ENCODE data around the gene PGAP1. TPM values are rescaled to one million over a fixed set of nuclear protein-coding genes. Genes with fewer than 3 reads are reported as not detected.

Gene PGAP1
- total RNA-seq, 1 experiment from 2014 or later, result 15.7 TPM

DNA sequence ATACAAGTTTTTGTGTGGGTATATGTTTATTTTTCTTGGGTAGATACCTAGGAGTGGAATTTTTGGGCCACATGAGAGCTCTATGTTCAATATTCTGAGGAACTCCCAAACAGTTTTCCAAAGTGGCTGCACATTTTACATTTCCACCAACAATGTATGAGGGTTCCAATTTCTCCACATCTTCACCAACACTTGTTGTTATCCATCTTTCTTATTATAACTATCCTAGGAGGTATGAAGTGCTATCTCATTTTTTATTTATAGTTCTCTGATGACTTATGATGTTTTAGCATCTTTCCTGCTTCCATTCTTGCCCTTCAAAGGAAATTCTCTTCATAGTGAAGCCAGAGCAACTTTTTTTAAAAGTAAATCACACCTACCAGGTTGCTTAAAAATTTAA, 8.7 kb downstream of the PGAP1 start:
- TF ChIP-seq, protein P1, sequence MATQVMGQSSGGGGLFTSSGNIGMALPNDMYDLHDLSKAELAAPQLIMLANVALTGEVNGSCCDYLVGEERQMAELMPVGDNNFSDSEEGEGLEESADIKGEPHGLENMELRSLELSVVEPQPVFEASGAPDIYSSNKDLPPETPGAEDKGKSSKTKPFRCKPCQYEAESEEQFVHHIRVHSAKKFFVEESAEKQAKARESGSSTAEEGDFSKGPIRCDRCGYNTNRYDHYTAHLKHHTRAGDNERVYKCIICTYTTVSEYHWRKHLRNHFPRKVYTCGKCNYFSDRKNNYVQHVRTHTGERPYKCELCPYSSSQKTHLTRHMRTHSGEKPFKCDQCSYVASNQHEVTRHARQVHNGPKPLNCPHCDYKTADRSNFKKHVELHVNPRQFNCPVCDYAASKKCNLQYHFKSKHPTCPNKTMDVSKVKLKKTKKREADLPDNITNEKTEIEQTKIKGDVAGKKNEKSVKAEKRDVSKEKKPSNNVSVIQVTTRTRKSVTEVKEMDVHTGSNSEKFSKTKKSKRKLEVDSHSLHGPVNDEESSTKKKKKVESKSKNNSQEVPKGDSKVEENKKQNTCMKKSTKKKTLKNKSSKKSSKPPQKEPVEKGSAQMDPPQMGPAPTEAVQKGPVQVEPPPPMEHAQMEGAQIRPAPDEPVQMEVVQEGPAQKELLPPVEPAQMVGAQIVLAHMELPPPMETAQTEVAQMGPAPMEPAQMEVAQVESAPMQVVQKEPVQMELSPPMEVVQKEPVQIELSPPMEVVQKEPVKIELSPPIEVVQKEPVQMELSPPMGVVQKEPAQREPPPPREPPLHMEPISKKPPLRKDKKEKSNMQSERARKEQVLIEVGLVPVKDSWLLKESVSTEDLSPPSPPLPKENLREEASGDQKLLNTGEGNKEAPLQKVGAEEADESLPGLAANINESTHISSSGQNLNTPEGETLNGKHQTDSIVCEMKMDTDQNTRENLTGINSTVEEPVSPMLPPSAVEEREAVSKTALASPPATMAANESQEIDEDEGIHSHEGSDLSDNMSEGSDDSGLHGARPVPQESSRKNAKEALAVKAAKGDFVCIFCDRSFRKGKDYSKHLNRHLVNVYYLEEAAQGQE (IDR thresholded peaks at IDR 0.05; ENCODE audit: insufficient read depth in 1 of 2, low read depth in 2 of 2, low read length in 1 of 2), result no peak
- TF ChIP-seq TCF7L2 (IDR thresholded peaks at IDR 0.05; ENCODE audit: low read depth, low read length) (no peak), SIN3A (IDR thresholded peaks at IDR 0.05; ENCODE audit: borderline replicate concordance, insufficient read depth, low read depth, low read length) (no peak), POLR2AphosphoS5 (IDR thresholded peaks at IDR 0.05; ENCODE audit: low read depth, low read length) (no peak), CTCF (IDR thresholded peaks at IDR 0.05) (no peak)
- CTCF ChIA-PET, result no interaction called here
- Histone ChIP-seq H3K4me3 (ENCODE audit: low read depth in 2 of 2, low read length in 2 of 2) (no peak overlapping the region), H3K9me3 (ENCODE audit: control insufficient read depth, insufficient read depth, low read depth, low read length) (peaks cover 8% of the 10 kb centered on the region), H3K36me3 (ENCODE audit: control insufficient read depth, insufficient read depth, low read length) (peaks cover 2% of the 10 kb centered on the region; the same call in 1 of the 2 replicates), H3K27me3 (ENCODE audit: control insufficient read depth, insufficient read depth, low read length) (no peaks in the 10 kb centered on the region), H3K27ac (ENCODE audit: low read length) (no peak overlapping the region), H3K4me1 (ENCODE audit: control insufficient read depth, insufficient read depth, low read length) (no peaks in the 10 kb centered on the region)
- intact Hi-C loops (cut with micrococcal nuclease; ENCODE audit: unreplicated experiment), result no loop called here
- ATAC-seq, result no peak
- BruUV-seq (replicated peaks), result no TSS peak
- POLR2A ChIA-PET, result no interaction called here
- DNase-seq (ENCODE audit: low read depth, low spot score), result no peak
- in situ Hi-C loops (cut with HindIII; ENCODE audit: low pct_unique_long_range_greater_than_20kb, low sequenced_read_pairs), result no loop called here

GRCh38 chr2:196915507-196916189, 10.9 kb downstream of the PGAP1 start:
- in situ Hi-C loops (cut with HindIII; ENCODE audit: low pct_unique_long_range_greater_than_20kb, low sequenced_read_pairs) (no loop called here), intact Hi-C loops (cut with micrococcal nuclease; ENCODE audit: unreplicated experiment) (no loop called here)
- Histone ChIP-seq H3K9me3 (ENCODE audit: control insufficient read depth, insufficient read depth, low read depth, low read length) (peaks cover 8% of the 10 kb centered on the region), H3K27me3 (ENCODE audit: control insufficient read depth, insufficient read depth, low read length) (no peaks in the 10 kb centered on the region), H3K4me3 (ENCODE audit: low read depth in 2 of 2, low read length in 2 of 2) (no peak overlapping the region), H3K4me1 (ENCODE audit: control insufficient read depth, insufficient read depth, low read length) (no peaks in the 10 kb centered on the region), H3K27ac (ENCODE audit: low read length) (no peak overlapping the region), H3K36me3 (ENCODE audit: control insufficient read depth, insufficient read depth, low read length) (peaks cover 2% of the 10 kb centered on the region; the same call in 1 of the 2 replicates)
- BruUV-seq (replicated peaks), result no TSS peak
- CTCF ChIA-PET, result no interaction called here
- no peak for TF ChIP-seq CTCF (IDR thresholded peaks at IDR 0.05)
- TF ChIP-seq, protein P1 (IDR thresholded peaks at IDR 0.05; ENCODE audit: insufficient read depth in 1 of 2, low read depth in 2 of 2, low read length in 1 of 2), result no peak
- TF ChIP-seq TCF7L2 (IDR thresholded peaks at IDR 0.05; ENCODE audit: low read depth, low read length), result no peak
- no peak for TF ChIP-seq POLR2AphosphoS5 (IDR thresholded peaks at IDR 0.05; ENCODE audit: low read depth, low read length)
- TF ChIP-seq SIN3A (IDR thresholded peaks at IDR 0.05; ENCODE audit: borderline replicate concordance, insufficient read depth, low read depth, low read length), result no peak
- ATAC-seq (no peak), DNase-seq (ENCODE audit: low read depth, low spot score) (no peak)
- POLR2A ChIA-PET, result interaction anchor here (0.6 kb wide), 1 partner anchor 1039 kb away, joined by 3 read pairs; no protein-coding TSS in a partner anchor
